K562 treated with DMSO at 1 percent for 12 hours (cell line): ENCODE results near the gene PDIA6. TPM values are rescaled to one million over a fixed set of nuclear protein-coding genes. Genes with fewer than 3 reads are reported as not detected.

Experiments
- total RNA-seq: library from RNA; unstranded; fragments of 300-600 nt; gene quantifications from 2 replicates; pipeline ENCODE4 v1.2.3, GENCODE V29; 2022; ENCODE audit not compliant: insufficient read depth

PDIA6 gene
- 141 and 224 TPM in 2 replicates for total RNA-seq

GRCh38 chr2:10812362-10813162, at the start of gene PDIA6:
PDIA6 (minus strand) TSS chr2:10812785; CDS start chr2:10812696, 89 bp downstream.

Other genes starting within 250 kb of the PDIA6 start
- 6.6 and 15.7 TPM in 2 replicates for gene NOL10, start 122.8 kb downstream of the PDIA6 start, total RNA-seq
- gene ATP6V1C2, start 91.2 kb downstream of the PDIA6 start, total RNA-seq, result 0.91 TPM in 1 of 2 replicates, not detected in the other
- gene KCNF1, start 99.1 kb upstream of the PDIA6 start, total RNA-seq, result not detected in 2 replicates